ENCODE results near the gene DSTN.

The DSTN gene

GRCh38 chr20:17624551-17625245 lies 54.8 kb downstream of the DSTN start:
- no peak for DNase-seq (ENCODE audit: low spot score)

- no peak for DNase-seq (ENCODE audit: low spot score)
Measured at GRCh38 chr20:17625246-17626051, 55.6 kb downstream of the DSTN start.

- no peak for DNase-seq (ENCODE audit: low spot score)
Measured at GRCh38 chr20:17626217-17627007, 56.5 kb downstream of the DSTN start.

GRCh38 chr20:17627101-17627955 lies 57.5 kb downstream of the DSTN start:
- DNase-seq (ENCODE audit: low spot score) = no peak

GRCh38 chr20:17628101-17628841 lies 58.4 kb downstream of the DSTN start:
- DNase-seq (ENCODE audit: low spot score) = no peak

GRCh38 chr20:17629025-17629424 lies 59.1 kb downstream of the DSTN start:
- no peak for DNase-seq (ENCODE audit: low spot score)

- no peak for DNase-seq (ENCODE audit: low spot score)
Measured at GRCh38 chr20:17629678-17630089, 59.8 kb downstream of the DSTN start.

- DNase-seq (ENCODE audit: low spot score) = no peak
Measured at GRCh38 chr20:17630151-17630805, 60.4 kb downstream of the DSTN start.

GRCh38 chr20:17630806-17631195 lies 60.9 kb downstream of the DSTN start:
- no peak for DNase-seq (ENCODE audit: low spot score)

- DNase-seq (ENCODE audit: low spot score) = no peak
Measured at GRCh38 chr20:17631576-17632319, 61.9 kb downstream of the DSTN start.

- DNase-seq (ENCODE audit: low spot score) = no peak
Measured at GRCh38 chr20:17633221-17633849, 63.5 kb downstream of the DSTN start.

GRCh38 chr20:17633850-17634500 lies 64.1 kb downstream of the DSTN start:
- no peak for DNase-seq (ENCODE audit: low spot score)

- DNase-seq (ENCODE audit: low spot score) = no peak
Measured at GRCh38 chr20:17634661-17635331, 64.9 kb downstream of the DSTN start.

GRCh38 chr20:17635332-17636244 lies 65.7 kb downstream of the DSTN start:
- no peak for DNase-seq (ENCODE audit: low spot score)

GRCh38 chr20:17636523-17637412 lies 66.9 kb downstream of the DSTN start:
- no peak for DNase-seq (ENCODE audit: low spot score)

- DNase-seq (ENCODE audit: low spot score) = no peak
Measured at GRCh38 chr20:17637413-17637780, 67.5 kb downstream of the DSTN start.

Measured in hematopoietic multipotent progenitor cell treated with erythropoietin and hydrocortisone succinate and interleukin-3 and kit ligand, for 15 days (in vitro differentiated cells).